Endothelial cell of umbilical vein (primary cell): Measurements from ENCODE around the gene MB. TPM values are rescaled to one million over a fixed set of nuclear protein-coding genes. Genes with fewer than 3 reads are reported as not detected.

Source experiments
- BruUV-seq: library from RNA; stranded (reverse); fragments of 400-500 nt; replicated peaks from 2 replicates; lab custom pipeline; 2021; lab: Mats Ljungman, UMichigan
- CTCF ChIA-PET: fragments of 300-600, 350-600 bp; sonication (Branson Sonifier 250); formaldehyde crosslinking; loops from one replicate; lab custom pipeline; 2021; ENCODE audit warnings: antibody characterized with exemption, inconsistent platforms; lab: Charles Lee
- POLR2A ChIA-PET: fragments of 300-600, 350-600 bp; sonication (Branson Sonifier 250); formaldehyde crosslinking; loops from one replicate; lab custom pipeline; 2021; ENCODE audit warnings: antibody characterized with exemption, inconsistent platforms; lab: Charles Lee
- DNase-seq: peaks from one replicate; pipeline ENCODE4 v3.0.0-alpha.2; 2011; ENCODE audit warnings: low read depth, low spot score
- FAIRE-seq: peaks from 2 replicates; lab custom pipeline; 2011; peaks lifted over from hg19 to GRCh38; lab: Jason Lieb, UNC
- H2AFZ ChIP-seq: 2 replicates; pipeline ENCODE4 v1.6.0; 2012; ENCODE audit warnings: low read depth, low read length, control low read depth, inconsistent platforms
- H3K27ac ChIP-seq: 2 replicates; pipeline ENCODE4 v1.5.1; 2011; ENCODE audit warnings: low read depth, mild to moderate bottlenecking, control low read depth, low read length, moderate library complexity; ENCODE audit not compliant: insufficient read depth
- H3K27me3 ChIP-seq, 2 experiments: 2 replicates each; pipeline versions ENCODE4 v1.6.0 to v1.6.1; 2011; ENCODE audit warnings: low read length in 2 of 2, mixed read lengths in 1 of 2; ENCODE audit not compliant: control insufficient read depth in 2 of 2, insufficient read depth in 2 of 2
- H3K36me3 ChIP-seq, 2 experiments: 2 replicates in 1 of 2; 3 replicates in 1 of 2; pipeline ENCODE4 v1.5.1; 2011; ENCODE audit warnings: low read length in 2 of 2, mild to moderate bottlenecking in 1 of 2, moderate library complexity in 1 of 2; ENCODE audit not compliant: control insufficient read depth in 2 of 2, insufficient read depth in 2 of 2; ENCODE audit errors: extremely low read depth in 1 of 2
- H3K4me1 ChIP-seq: 3 replicates; pipeline ENCODE4 v1.5.1; 2011; ENCODE audit warnings: mild to moderate bottlenecking, low read length; ENCODE audit not compliant: control insufficient read depth, insufficient read depth; ENCODE audit errors: extremely low read depth
- H3K4me2 ChIP-seq: 2 replicates; pipeline ENCODE4 v1.6.1; 2011; ENCODE audit warnings: low read length, control low read depth, mixed read lengths; ENCODE audit not compliant: insufficient read depth
- H3K4me3 ChIP-seq, 3 experiments: fragments of 200-600 bp in 1 of 3; sonication (generic), shearing (Covaris generic) in 1 of 3; replicated peaks in 1 of 3; 2 replicates each; pipeline ENCODE4 v1.5.1; 2011 to 2016; ENCODE audit warnings: control low read depth in 3 of 3, low read length in 3 of 3, mild to moderate bottlenecking in 2 of 3, inconsistent platforms in 1 of 3, low read depth in 1 of 3, moderate library complexity in 1 of 3; ENCODE audit not compliant: insufficient read depth in 1 of 3
- H3K79me2 ChIP-seq: 2 replicates; pipeline ENCODE4 v1.6.0; 2012; ENCODE audit warnings: low read length, inconsistent platforms; ENCODE audit not compliant: control insufficient read depth, insufficient read depth
- H3K9ac ChIP-seq: replicated peaks from 2 replicates; pipeline ENCODE3; 2011; ENCODE audit warnings: low read length, control low read depth; ENCODE audit not compliant: insufficient read depth; ENCODE audit errors: extremely low read depth
- H3K9me1 ChIP-seq: replicated peaks from 3 replicates; pipeline ENCODE4 v1.6.0; 2011; ENCODE audit warnings: mild to moderate bottlenecking, low read length; ENCODE audit not compliant: control insufficient read depth, insufficient read depth; ENCODE audit errors: extremely low read depth
- H3K9me3 ChIP-seq: replicated peaks from 2 replicates; pipeline ENCODE4 v1.5.1; 2012; ENCODE audit warnings: low read length, inconsistent platforms; ENCODE audit not compliant: control insufficient read depth, insufficient read depth
- H4K20me1 ChIP-seq: replicated peaks from 2 replicates; pipeline ENCODE3; 2011; ENCODE audit warnings: mild to moderate bottlenecking, low read length; ENCODE audit not compliant: control insufficient read depth, insufficient read depth; ENCODE audit errors: extremely low read depth
- EZH2 ChIP-seq: IDR thresholded peaks from 2 replicates; pipeline ENCODE4 v1.6.1; 2012; ENCODE audit warnings: borderline replicate concordance, low read depth, mild to moderate bottlenecking, moderate library complexity, low read length, inconsistent platforms; ENCODE audit not compliant: severe bottlenecking
- FOS ChIP-seq: IDR thresholded peaks from 2 replicates; pipeline ENCODE4 v1.6.1; 2011; ENCODE audit warnings: mild to moderate bottlenecking, low read length, moderate library complexity, borderline replicate concordance; ENCODE audit not compliant: insufficient read depth
- GATA2 ChIP-seq: IDR thresholded peaks from 2 replicates; pipeline ENCODE4 v1.7.0; 2011; ENCODE audit warnings: low read depth, mild to moderate bottlenecking, moderate library complexity, mixed read lengths, low read length; ENCODE audit not compliant: insufficient read length, insufficient read depth
- JUN ChIP-seq: IDR thresholded peaks from 2 replicates; pipeline ENCODE4 v1.6.1; 2011; ENCODE audit warnings: borderline replicate concordance, low read depth; ENCODE audit not compliant: insufficient read length, insufficient read depth
- MAX ChIP-seq: IDR thresholded peaks from 2 replicates; pipeline ENCODE4 v1.6.1; 2011; ENCODE audit not compliant: insufficient read depth, insufficient read length
- MYC ChIP-seq: IDR thresholded peaks from one replicate; pipeline ENCODE4 v1.6.1; 2011; ENCODE audit warnings: mild to moderate bottlenecking, low read depth, low read length
- POLR2A ChIP-seq: IDR thresholded peaks from 2 replicates; pipeline ENCODE4 v1.6.1; 2012; ENCODE audit warnings: low read depth, mild to moderate bottlenecking, control low read depth, low read length
- POLR2AphosphoS5 ChIP-seq: IDR thresholded peaks from 2 replicates; pipeline ENCODE4 v1.6.1; 2012; ENCODE audit warnings: low read depth, mild to moderate bottlenecking, control low read depth, low read length, moderate library complexity; ENCODE audit not compliant: insufficient read depth
- dilution Hi-C: fragments of 300-500 bp; cut with MboI; formaldehyde crosslinking; loops from one replicate; pipeline ENCODE4 v1.15.0; 2019; ENCODE audit warnings: low sequenced_read_pairs; ENCODE audit not compliant: extremely low pct_ligation_motif_present
- intact Hi-C: fragments of 100-400 bp; cut with micrococcal nuclease; formaldehyde crosslinking; loops from one replicate; pipeline ENCODE4 v1.10.0; 2022
- polyA plus RNA-seq, 4 experiments: library from polyadenylated mRNA; depleted of rRNA in 3 of 4; stranded (reverse) in 3 of 4; unstranded in 1 of 4; fragments of >200 nt; gene quantifications; 2 replicates each; pipeline versions ENCODE4 v1.2.1 to v1.2.3, GENCODE V29; 2011 to 2012; ENCODE audit warnings: missing spikeins in 1 of 4
- total RNA-seq: library from RNA; stranded (reverse); gene quantifications from 2 replicates; pipeline ENCODE4 v1.2.3, GENCODE V29; 2021
- TF ChIP-seq, protein P1 (sequence below), 2 donors: IDR thresholded peaks; 1 replicate in 1 of 2; 2 replicates in 1 of 2; pipeline ENCODE4 v1.5.1; 2011; ENCODE audit warnings: low read length in 2 of 2, mild to moderate bottlenecking in 2 of 2, moderate library complexity in 2 of 2, control low read depth in 1 of 2, inconsistent platforms in 1 of 2, low read depth in 1 of 2; ENCODE audit not compliant: insufficient read depth in 1 of 2; ENCODE audit errors: extremely low read depth in 1 of 2

MB gene
- total and polyA plus RNA-seq, 2 donors (not counting 3 experiments of a cell fraction or from before 2014, with no cell fraction given) = not detected

DNA sequence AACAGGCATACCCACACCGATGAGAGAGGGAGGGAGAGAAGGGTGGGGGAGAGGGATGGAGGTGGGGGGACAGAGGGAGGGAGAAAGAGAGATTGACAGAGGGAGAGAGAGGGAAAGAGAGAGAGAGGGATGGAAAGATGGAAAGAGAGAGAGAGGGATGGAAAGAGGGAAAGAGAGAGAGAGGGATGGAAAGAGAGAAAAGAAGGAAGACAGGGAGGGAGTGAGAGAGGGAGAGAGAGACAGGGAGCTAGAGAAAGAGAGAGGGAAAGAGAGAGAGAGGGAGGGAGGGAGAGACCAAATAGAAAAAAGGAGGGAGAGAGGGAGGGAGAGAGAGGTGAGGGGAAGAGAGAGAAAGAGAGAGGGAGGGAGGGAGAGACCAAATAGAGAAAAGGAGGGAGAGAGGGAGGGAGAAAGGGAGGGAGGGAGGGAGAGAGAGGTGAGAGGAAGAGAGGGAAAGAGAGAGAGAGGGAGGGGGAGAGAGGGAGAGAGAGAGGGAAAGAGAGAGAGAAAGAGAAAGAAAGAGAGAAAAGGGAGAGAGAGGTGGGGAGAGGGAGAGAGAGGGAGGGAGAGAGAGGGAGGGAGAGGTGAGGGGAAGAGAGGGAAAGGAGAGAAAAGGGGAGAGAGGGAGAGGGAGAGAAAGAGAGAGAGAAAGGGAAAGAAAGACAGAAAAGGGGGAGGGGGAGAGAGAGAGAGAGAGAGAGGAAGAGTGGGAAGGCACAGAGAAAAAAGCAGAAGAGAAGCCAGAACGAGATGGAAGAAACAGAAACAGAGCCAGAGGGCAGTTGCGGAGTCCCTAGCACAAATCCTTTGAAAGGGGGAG is 23.8 kb downstream of the MB start:
- DNase-seq (no peak), FAIRE-seq (no peak)
- no TSS peak for BruUV-seq
- POLR2A ChIA-PET = no interaction called here
- intact Hi-C loops = no loop called here
- Histone ChIP-seq H3K9ac (no peak overlapping the region), H3K4me3 (no peak overlapping the region), H4K20me1 (no peaks in the 10 kb centered on the region), H3K27me3 (no peaks in the 10 kb centered on the region), H3K79me2 (no peaks in the 10 kb centered on the region), H3K4me1 (no peaks in the 10 kb centered on the region), H3K4me2 (no peak overlapping the region), H3K36me3 (no peaks in the 10 kb centered on the region), H3K27ac (no peak overlapping the region), H3K9me3 (no peaks in the 10 kb centered on the region), H3K9me1 (no peaks in the 10 kb centered on the region), H2AFZ (no peak overlapping the region)
- dilution Hi-C loops = no loop called here
- CTCF ChIA-PET = interaction anchor here (2.7 kb wide), 1 partner anchor 163 kb away, joined by 13 read pairs; no protein-coding TSS in a partner anchor
- TF ChIP-seq POLR2A (no peak), GATA2 (no peak), FOS (no peak), MAX (no peak), JUN (no peak), EZH2 (no peak)

- no peak overlapping the region for H3K9ac ChIP-seq
- no peak for DNase-seq
- no peak overlapping the region for H3K4me3 ChIP-seq
Measured at GRCh38 chr22:35592418-35592967, 24.6 kb downstream of the MB start.

More at GRCh38 chr22:35592418-35592967, 24.6 kb downstream of the MB start:
- FAIRE-seq = no peak
- no peaks in the 10 kb centered on the region for H3K79me2 ChIP-seq
- dilution Hi-C loops (no loop called here), intact Hi-C loops (no loop called here)
- H3K4me2 ChIP-seq = no peak overlapping the region
- H3K9me3 ChIP-seq = no peaks in the 10 kb centered on the region
- no peaks in the 10 kb centered on the region for H3K36me3 ChIP-seq
- H4K20me1 ChIP-seq = no peaks in the 10 kb centered on the region
- no TSS peak for BruUV-seq
- ChIA-PET CTCF (interaction anchor here (2.7 kb wide), 1 partner anchor 162 kb away, joined by 13 read pairs; no protein-coding TSS in a partner anchor), POLR2A (no interaction called here)
- H3K9me1 ChIP-seq = no peaks in the 10 kb centered on the region
- no peak overlapping the region for H3K27ac ChIP-seq
- H3K27me3 ChIP-seq = no peaks in the 10 kb centered on the region
- H3K4me1 ChIP-seq = no peaks in the 10 kb centered on the region
- TF ChIP-seq EZH2 = no peak
- no peak for TF ChIP-seq FOS
- no peak for TF ChIP-seq POLR2AphosphoS5
- no peak for TF ChIP-seq POLR2A
- no peak for TF ChIP-seq MAX
- no peak for TF ChIP-seq GATA2
- no peak for TF ChIP-seq MYC
- TF ChIP-seq, protein P1, sequence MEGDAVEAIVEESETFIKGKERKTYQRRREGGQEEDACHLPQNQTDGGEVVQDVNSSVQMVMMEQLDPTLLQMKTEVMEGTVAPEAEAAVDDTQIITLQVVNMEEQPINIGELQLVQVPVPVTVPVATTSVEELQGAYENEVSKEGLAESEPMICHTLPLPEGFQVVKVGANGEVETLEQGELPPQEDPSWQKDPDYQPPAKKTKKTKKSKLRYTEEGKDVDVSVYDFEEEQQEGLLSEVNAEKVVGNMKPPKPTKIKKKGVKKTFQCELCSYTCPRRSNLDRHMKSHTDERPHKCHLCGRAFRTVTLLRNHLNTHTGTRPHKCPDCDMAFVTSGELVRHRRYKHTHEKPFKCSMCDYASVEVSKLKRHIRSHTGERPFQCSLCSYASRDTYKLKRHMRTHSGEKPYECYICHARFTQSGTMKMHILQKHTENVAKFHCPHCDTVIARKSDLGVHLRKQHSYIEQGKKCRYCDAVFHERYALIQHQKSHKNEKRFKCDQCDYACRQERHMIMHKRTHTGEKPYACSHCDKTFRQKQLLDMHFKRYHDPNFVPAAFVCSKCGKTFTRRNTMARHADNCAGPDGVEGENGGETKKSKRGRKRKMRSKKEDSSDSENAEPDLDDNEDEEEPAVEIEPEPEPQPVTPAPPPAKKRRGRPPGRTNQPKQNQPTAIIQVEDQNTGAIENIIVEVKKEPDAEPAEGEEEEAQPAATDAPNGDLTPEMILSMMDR (IDR thresholded peaks at IDR 0.05; ENCODE audit: extremely low read depth in 1 of 2, insufficient read depth in 1 of 2, low read depth in 1 of 2, low read length in 2 of 2) = no peak
- TF ChIP-seq JUN = no peak
- no peak overlapping the region for H2AFZ ChIP-seq
